Stimulated activated CD4-positive, alpha-beta T cell treated with anti-CD3 and anti-CD28 coated beads, Interleukin-2, amount 100 ng/mL, for 48 hours (primary cell): ENCODE measurements around the gene PCGF1.
"Not testable (repeated sequence)": the region's sequence is repeated elsewhere in the genome, so short reads cannot be mapped to it uniquely, and the experiment has no call there.

Experiments used
- DNase-seq, 2 donors: peaks; one replicate each; pipeline ENCODE4 v3.0.0-alpha.2; 2020

Gene PCGF1

DNA sequence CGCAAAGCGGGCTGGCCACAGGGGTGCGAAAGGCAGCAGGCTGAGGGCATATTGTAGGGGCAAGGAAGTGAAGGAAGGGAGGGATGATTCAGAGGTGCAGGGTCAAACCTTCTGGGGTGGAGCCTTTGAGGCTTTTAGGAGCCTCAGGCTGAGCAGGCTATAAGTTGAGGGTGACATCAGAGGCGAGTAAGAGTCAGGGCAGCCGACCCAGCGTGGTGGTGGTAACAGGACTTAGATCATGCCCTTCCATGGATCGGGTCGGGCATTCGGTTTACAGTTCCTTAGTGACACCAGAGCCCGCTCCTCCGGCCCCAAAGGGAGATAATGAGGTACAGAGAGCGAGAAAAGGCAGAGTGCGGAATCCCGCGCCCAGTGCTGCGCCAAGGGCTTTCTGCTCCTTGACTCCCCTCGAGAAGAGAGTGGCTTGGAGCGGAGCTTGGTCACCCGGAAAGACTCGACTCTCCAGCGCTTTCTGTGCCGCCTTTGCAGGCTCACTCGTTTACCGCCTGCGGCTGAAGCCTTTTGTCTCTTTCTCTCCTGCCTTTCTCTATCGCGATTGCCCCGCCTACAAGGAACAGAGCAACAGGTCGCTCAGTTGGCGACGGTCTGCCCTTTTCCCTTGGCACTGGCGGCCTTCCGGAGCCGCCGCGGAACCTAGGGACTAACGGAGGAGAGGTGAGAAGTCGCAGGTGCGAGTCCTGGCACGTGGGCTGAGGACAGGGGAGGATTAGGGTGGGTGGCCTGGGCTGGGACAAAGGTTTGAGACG is 8.8 kb downstream of the PCGF1 start:
- no peak for DNase-seq

- no peak for DNase-seq
These were observed 9.6 kb downstream of the PCGF1 start for GRCh38 chr2:74497777-74498499.

DNA sequence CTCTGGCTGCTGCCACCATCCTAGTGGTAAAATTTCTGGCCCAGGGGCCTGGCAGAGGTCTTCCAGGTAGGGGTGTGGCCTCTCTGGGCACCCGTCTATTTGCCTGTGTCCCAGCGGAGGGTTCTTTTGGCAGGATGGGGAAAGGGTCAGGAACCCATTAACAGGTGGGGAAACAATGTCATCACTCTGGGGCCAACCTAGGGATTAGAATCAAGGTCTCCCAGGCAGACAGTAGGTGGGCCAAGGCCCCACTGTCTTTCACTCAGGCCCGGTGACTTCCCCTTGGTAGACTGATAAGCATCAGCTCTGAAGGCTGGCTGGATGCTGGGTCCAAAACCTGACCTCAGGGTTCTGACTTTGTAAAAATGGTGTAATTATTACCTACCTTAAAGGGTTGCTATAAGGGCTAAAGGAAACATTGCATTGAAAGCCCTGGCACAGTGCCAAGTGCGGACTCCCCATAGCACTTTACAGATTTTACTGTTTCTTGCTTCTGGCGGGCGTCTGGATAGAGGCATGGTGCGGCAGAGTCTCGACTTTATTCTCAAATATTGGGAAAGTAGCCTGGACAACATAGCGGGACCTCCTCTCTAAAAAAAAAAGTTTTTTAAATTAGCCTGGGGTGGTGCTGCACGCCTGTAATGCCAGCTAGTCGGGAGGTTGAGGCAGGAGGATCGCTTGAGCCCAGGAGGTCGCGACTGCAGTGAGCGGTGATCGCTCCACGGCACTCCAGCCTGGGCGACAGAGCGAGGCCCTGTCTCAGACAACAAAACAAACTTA is 10.3 kb downstream of the PCGF1 start:
- no peak for DNase-seq

GRCh38 chr2:74495440-74495839 is 12.1 kb downstream of the PCGF1 start:
- no peak for DNase-seq

DNA sequence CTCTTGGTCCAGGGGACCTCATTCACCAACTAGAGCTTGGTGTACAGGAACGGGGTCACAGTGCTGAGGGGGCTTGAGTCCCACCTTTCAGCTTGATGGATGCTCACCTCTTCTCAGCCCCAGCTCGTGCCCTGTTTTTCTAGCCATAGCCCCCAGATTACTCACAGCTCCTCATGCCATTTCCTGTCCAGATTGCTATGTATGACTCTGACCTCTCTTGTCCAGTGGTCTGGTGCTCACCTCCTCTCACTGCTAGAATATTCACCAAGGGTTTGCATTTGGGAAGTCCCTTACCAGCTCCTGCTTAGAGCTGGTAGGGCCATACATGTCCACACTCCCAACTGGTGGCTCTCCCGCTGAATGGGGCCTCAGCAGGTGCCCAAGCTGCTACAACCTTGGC is 13.9 kb downstream of the PCGF1 start:
- no peak for DNase-seq

- DNase-seq, result no peak
These were observed 15.6 kb downstream of the PCGF1 start for GRCh38 chr2:74491648-74492544.

GRCh38 chr2:74489906-74490305 is 17.6 kb downstream of the PCGF1 start:
- DNase-seq, result no peak

GRCh38 chr2:74488643-74489481 is 18.6 kb downstream of the PCGF1 start:
- no peak for DNase-seq

GRCh38 chr2:74486141-74486540 is 21.4 kb downstream of the PCGF1 start:
- DNase-seq, result no peak

DNA sequence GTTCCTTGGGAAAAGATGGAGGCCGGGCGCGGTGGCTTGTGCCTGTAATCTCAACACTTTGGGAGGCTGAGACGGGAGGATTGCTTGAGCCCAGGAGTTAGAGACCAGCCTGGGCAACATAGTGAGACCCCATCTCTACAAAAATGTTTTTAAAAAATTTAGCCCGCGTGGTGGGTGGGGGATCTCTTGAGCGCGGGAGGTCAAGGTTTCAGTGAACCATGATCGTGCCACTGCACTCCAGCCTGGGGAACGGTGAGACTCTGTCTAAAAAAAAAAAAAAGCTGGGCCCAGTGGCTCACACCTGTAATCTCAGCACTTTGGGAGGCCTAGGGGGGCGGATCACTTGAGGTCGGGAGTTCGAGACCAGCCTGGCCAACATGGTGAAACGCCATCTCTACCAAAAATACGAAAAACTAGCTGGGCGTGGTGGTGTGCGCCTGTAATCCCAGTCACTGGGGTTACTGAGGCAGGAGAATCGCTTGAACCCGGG is 23.8 kb downstream of the PCGF1 start:
- DNase-seq, result not testable (repeated sequence)

DNA sequence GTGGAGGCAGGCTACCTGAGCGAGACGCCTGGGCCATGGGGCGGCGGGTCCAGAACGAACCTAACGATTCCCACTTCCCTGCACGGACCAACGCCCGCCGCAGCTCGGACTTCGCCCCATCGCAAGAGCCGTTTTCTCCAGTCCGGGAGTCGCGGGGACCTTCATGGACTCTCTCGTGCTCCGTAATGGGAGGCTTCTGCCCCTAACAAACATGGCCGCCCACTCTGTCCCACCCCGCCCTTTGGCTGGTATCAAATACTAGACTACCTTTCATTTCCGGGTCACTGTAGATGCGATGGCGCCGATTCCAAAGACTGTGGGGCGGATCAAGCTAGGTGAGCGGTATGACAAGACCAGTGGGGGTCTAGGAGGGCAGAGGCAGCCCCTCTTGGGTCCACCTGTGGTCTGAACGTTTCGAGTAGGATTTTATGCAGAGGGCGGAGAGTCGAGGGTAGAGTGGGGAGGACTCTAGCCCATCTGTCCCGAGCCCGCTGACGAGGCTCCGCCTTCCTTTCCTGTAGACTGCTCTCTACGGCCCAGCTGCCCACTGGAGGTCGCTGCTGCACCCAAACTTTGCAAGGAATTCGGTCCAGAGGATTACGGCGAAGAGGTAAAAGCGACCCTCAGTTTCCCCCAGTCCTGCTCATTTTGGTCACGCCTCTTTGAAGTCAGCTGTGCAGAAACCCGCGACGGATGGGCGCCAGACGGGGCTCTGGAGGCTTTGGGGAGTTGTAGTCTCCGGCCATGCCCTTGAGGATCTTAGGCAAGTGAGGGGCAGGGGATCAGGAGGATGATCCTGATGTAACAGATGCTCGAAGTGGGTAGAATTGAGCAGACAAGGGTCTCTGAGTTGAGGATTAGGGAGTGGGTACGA is 24.5 kb downstream of the PCGF1 start, which contains the start of the genes CCDC142 and TTC31:
TSS of gene CCDC142 (minus strand) at position 198 of the 874 bp plus-strand sequence. CDS start at position 37, 161 bp downstream.
TSS of gene TTC31 (plus strand) at position 281 of the 874 bp plus-strand sequence. CDS start at position 296, 15 bp downstream.
- peak; percentile 82 to 89 for DNase-seq

GRCh38 chr2:74481961-74482800 is 25.3 kb downstream of the PCGF1 start:
- DNase-seq, result peak in 1 of 2 donors; percentile 50

DNA sequence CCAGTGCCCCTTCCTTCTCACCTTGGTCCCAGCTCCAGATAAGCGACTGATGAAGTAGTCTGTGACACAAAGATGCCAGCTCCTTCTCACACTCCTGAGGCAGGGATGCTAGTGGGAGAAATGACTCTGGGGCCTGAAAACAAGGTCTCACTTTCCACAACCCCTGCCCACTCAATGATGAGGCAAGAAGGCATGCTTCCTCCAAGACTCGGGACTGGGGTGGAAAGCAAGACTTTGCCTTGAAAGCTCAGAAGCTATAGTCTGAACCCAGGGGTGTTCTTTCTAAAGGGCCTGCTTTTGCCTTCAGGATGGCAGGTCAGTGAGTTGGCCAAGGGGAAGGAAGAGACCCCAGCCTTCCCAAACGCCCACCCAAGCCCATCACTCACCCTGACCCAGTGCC is 26.1 kb downstream of the PCGF1 start:
- no peak for DNase-seq

DNA sequence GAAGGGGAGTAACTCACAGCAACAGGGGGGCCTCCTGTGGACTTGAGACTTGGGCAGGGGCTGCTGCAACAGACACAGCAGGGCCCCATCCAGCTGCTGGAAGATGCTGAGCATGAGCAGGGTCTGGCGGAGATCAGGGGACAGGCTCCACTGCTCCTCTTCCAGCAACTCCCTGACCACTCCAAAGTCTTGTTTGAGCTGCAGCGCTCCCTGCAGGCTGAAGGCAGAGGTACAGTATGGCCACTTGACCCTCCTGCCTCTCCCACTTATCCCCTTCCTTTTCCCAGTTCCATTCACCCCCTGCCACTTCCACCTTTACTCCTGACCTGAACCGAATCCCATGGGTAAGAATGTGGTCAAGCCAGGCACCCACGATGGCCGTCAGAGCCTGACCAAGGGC is 32.6 kb downstream of the PCGF1 start:
- DNase-seq, result no peak

DNA sequence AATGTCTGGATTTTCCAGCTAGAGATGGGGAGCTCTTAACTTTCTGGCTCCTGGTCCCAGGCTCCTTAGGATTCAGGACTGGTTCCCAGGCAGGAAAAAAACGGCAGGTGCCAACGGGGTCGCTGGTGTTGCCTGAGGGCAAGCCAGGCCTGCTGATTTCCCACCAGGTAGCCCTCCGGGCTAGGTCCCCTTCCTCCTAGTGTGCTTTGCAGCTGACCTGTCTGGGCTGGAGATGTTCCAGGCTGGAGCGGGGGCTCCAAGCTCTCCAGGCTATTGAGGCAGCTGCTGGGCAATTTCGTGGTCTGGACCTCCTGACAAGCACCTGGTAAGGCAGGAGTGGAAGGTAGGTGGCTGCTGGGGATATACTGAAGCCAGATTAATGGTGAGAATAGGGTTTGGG is 33.0 kb downstream of the PCGF1 start:
- no peak for DNase-seq

DNA sequence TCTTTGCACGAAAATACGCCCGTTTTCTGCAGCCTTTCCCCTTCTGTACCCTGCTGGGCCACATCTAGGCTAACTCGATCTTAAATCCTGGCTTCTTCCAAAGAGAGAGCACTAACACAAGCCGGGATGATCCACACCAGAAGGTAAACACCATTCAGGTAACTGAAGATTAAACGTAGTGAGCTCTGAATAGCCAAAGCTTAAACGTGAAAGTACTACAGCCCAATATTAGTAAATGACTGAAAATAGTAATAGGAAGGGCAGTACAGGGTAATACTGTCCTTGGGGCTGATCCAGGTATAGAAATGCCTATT is 34.6 kb downstream of the PCGF1 start:
- no peak for DNase-seq

- peak; percentile 96 to 97 for DNase-seq
These were observed 35.2 kb downstream of the PCGF1 start, which contains the start of gene MRPL53 for GRCh38 chr2:74472086-74472944. Gene MRPL53 (minus strand): TSS chr2:74472680. CDS start chr2:74472660, 20 bp downstream.
